Measurements from ENCODE around the gene RHBDL1.
"Not testable (repeated sequence)": the region's sequence is repeated elsewhere in the genome, so short reads cannot be mapped to it uniquely, and the experiment has no call there.

Gene RHBDL1

DNA sequence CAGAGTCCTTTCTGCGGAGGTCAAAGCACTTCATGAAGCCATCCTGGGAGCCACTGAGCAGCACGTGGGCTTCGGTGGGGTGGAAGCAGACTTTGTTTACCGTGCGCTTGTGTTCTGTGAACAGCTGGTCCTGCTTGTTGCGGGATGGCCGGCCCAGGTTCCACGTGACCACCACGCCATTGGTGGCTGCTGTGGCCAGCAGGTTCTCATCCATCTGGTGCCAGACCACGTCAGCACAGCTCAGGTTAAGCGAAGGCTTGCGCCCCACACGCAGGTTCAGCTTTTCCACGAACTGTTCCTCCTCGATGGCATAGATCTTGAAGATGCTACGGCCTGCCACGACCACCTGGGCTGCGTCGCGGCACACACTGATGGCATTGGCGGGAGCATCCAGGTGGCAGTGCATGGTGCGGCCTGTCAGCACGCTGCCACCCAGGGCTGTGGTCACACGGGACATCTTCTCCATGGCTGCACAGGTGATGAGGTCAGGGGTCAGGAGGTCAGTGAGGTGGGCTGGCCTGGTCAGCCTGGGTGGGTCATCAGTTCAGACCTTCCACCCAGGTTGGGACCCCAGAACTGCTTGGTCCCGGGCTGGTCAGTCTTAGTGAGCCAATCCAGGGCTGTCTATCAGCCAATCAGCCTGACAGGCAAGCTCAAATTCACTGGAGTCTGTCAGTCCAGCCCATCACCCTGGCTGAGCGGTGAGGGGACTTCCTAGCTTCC is 13.9 kb downstream of the RHBDL1 start:
- H3K36me3 ChIP-seq (ENCODE audit: control insufficient read depth, insufficient read depth, low read length): peaks cover 18% of the 10 kb centered on the region
- no peaks in the 10 kb centered on the region for H3K9me3 ChIP-seq (ENCODE audit: control insufficient read depth, insufficient read depth, low read length)
- peak overlapping the region; percentile 84 for H3K4me3 ChIP-seq (ENCODE audit: low read depth, low read length)
- peak overlapping the region; percentile 77 for H3K9ac ChIP-seq (ENCODE audit: low read depth, low read length)
- peaks cover 21% of the 10 kb centered on the region for H3K27me3 ChIP-seq (ENCODE audit: control insufficient read depth, insufficient read depth, low read length)
- no peaks in the 10 kb centered on the region for H3K4me1 ChIP-seq (ENCODE audit: control insufficient read depth, insufficient read depth, low read length)

DNA sequence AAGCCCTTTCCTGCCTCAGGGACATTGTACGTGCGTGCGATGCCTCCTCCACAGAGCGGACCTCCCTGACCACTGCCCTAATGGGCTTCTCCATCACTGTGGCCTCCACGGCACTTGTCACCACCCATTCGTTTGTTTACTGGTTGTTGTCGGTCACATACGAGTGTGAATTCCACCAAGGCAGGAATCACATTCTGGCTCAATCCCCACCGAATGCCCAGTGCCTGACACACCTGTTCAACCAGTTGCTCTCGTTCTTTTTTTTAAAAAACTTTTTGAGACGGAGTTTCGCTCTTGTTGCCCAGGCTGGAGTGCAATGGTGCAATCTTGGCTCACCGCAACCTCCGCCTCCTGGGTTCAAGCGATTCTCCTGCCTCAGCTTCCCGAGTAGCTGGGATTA is 15.8 kb downstream of the RHBDL1 start:
- not testable (repeated sequence) for H3K36me3 ChIP-seq (ENCODE audit: control insufficient read depth, insufficient read depth, low read length); H3K4me3 ChIP-seq (ENCODE audit: low read depth, low read length); H3K9me3 ChIP-seq (ENCODE audit: control insufficient read depth, insufficient read depth, low read length); H3K9ac ChIP-seq (ENCODE audit: low read depth, low read length); H3K4me1 ChIP-seq (ENCODE audit: control insufficient read depth, insufficient read depth, low read length)
- H3K27me3 ChIP-seq (ENCODE audit: control insufficient read depth, insufficient read depth, low read length): peaks cover 36% of the 10 kb centered on the region

DNA sequence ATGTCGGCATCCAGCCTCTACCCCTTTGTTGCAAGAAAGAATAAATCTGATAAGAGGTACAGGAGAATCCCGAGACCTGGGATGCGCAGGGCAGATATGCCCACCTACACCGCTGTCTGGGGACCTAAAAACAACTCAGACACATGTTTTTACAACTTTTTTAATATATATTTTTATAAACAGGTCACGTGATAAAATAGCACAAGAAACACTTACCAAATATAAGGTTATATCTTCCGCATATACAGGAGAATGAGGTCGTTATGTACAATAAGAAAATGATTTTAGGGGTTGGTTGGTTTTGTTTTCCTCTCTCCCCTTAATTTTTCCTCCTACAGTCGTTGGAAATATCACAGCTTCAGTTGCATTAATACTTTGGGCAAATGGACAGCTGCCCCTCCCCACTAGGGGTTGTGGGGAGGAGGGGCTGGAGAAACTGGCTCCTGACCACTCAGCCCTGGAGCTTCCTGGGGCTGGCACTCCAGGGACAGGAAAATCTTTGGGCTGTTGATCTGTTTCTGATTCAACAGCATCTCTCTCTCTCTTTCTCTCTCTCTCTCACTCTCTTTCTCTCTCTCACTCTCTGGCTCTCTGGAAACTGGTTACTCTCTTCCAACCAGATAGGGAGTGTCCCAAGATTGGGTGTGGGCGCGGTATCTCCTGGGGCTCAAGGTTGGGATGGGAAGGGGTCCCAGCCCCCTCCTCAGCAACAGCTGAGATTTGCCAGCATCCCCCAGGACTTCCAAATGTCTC is 17.1 kb downstream of the RHBDL1 start:
- Histone ChIP-seq H3K9ac (ENCODE audit: low read depth, low read length) (no peak overlapping the region), H3K36me3 (ENCODE audit: control insufficient read depth, insufficient read depth, low read length) (no peaks in the 10 kb centered on the region), H3K4me3 (ENCODE audit: low read depth, low read length) (no peak overlapping the region), H3K9me3 (ENCODE audit: control insufficient read depth, insufficient read depth, low read length) (no peaks in the 10 kb centered on the region), H3K4me1 (ENCODE audit: control insufficient read depth, insufficient read depth, low read length) (no peaks in the 10 kb centered on the region), H3K27me3 (ENCODE audit: control insufficient read depth, insufficient read depth, low read length) (peaks cover 38% of the 10 kb centered on the region)

DNA sequence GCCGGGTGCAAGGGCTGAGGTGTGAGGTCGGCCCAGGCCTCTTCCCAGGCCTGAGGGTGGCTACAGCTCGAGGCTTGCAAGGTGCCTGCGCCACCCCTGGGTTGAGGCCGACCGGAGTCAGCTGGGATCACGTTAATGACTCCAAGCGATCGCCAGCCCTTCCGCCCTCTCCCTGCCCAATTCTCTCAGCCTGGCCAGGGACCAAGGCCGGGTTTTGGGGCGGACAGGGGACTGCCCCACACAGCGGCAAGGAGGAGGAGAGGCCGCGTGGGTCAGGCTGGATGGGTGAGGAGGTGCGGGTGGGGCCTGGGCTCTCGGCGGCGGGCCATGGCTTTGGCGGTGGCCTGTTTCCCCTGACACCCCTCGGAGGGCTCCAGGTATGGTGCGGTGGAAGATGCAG is 17.9 kb downstream of the RHBDL1 start:
- Histone ChIP-seq H3K9me3 (ENCODE audit: control insufficient read depth, insufficient read depth, low read length) (no peaks in the 10 kb centered on the region), H3K4me1 (ENCODE audit: control insufficient read depth, insufficient read depth, low read length) (no peaks in the 10 kb centered on the region), H3K36me3 (ENCODE audit: control insufficient read depth, insufficient read depth, low read length) (no peaks in the 10 kb centered on the region), H3K9ac (ENCODE audit: low read depth, low read length) (no peak overlapping the region), H3K27me3 (ENCODE audit: control insufficient read depth, insufficient read depth, low read length) (peaks cover 41% of the 10 kb centered on the region), H3K4me3 (ENCODE audit: low read depth, low read length) (peak overlapping the region; percentile 71)

DNA sequence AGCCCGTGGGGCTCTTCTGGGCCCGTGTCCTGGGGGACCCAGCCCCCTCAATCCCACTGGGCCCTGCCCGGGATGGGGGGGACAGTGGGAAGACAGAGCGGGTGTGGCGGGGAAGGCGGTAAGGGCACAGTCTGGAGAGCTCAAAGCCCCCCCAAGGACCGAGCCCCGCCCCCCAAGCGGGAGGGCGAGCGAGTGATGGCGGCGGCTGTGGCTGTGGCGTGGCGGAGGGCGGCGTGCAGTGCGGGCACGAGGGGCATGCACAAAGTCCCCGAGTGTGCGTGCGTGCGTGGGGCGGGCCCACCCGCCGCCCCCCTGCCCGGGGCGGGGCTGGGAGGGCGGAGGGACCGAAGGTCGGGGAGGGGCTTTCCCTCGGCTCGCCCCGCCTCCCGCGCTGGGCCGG is 18.3 kb downstream of the RHBDL1 start:
- Histone ChIP-seq H3K4me1 (ENCODE audit: control insufficient read depth, insufficient read depth, low read length) (no peaks in the 10 kb centered on the region), H3K4me3 (ENCODE audit: low read depth, low read length) (peak overlapping the region; percentile 71), H3K36me3 (ENCODE audit: control insufficient read depth, insufficient read depth, low read length) (no peaks in the 10 kb centered on the region), H3K9ac (ENCODE audit: low read depth, low read length) (no peak overlapping the region), H3K9me3 (ENCODE audit: control insufficient read depth, insufficient read depth, low read length) (no peaks in the 10 kb centered on the region), H3K27me3 (ENCODE audit: control insufficient read depth, insufficient read depth, low read length) (peaks cover 43% of the 10 kb centered on the region)

DNA sequence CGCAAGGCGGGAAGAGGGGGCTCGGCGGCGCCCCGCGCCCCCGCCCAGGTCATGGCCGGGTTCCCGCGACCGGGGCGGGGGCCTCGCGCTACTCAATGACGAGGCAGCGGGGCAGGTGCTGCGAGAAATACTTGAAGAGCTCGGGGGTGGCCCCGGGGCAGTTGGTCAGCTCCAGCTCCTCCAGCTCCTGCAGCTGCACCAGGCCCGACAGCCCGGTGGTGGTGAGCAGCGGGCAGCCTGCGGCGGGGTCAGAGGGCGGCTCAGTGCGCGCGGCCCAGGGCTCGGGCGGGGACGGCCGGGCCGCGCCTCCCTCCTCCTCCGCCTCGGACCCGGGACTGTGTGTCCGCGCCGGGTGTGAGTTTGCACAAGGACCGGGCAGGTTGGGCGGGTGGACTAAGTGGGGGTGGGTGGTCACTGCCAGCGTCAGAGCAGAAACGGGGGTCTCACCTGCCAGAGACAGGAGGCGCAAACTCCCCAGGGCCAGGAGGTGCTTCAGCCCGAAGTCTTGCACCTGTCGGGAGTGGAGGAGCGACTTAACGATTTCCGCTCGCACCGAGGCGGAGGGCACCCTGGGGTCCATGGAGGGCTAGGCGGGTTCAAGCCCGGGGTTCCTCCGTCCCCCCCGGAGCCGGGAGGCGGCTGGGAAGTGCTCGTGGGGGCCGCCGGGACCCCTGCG is 18.9 kb downstream of the RHBDL1 start:
- Histone ChIP-seq H3K9me3 (ENCODE audit: control insufficient read depth, insufficient read depth, low read length) (no peaks in the 10 kb centered on the region), H3K27me3 (ENCODE audit: control insufficient read depth, insufficient read depth, low read length) (peaks cover 49% of the 10 kb centered on the region), H3K9ac (ENCODE audit: low read depth, low read length) (no peak overlapping the region), H3K36me3 (ENCODE audit: control insufficient read depth, insufficient read depth, low read length) (no peaks in the 10 kb centered on the region), H3K4me3 (ENCODE audit: low read depth, low read length) (peak overlapping the region; percentile 71), H3K4me1 (ENCODE audit: control insufficient read depth, insufficient read depth, low read length) (no peaks in the 10 kb centered on the region)

DNA sequence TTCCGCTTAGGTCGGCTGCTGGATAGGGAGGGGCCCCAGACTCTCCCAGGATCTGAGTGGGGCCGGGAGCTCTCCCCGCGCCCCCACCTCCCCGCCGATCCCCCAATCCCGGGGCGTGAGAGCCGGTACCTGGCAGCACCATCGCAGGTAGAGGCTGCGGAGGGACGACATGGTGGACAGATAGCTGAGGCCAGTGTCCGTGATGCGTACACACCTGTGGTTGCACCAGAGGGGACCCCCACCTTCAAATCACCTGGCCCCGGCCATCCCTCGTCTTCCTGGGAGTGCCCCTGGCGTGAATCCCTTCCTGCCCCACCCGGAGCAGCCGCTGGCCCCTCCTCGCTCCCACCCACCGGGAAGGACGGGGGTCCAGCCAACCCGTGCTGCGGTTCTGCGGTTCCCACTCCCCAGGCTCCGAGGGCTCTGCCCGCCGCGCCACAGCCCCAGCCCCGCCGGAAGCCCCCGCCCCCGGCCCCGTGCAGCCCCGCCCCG is 19.4 kb downstream of the RHBDL1 start:
- no peaks in the 10 kb centered on the region for H3K9me3 ChIP-seq (ENCODE audit: control insufficient read depth, insufficient read depth, low read length)
- peaks cover 51% of the 10 kb centered on the region for H3K27me3 ChIP-seq (ENCODE audit: control insufficient read depth, insufficient read depth, low read length)
- H3K4me1 ChIP-seq (ENCODE audit: control insufficient read depth, insufficient read depth, low read length): no peaks in the 10 kb centered on the region
- H3K4me3 ChIP-seq (ENCODE audit: low read depth, low read length): peak overlapping the region; percentile 71
- no peak overlapping the region for H3K9ac ChIP-seq (ENCODE audit: low read depth, low read length)
- no peaks in the 10 kb centered on the region for H3K36me3 ChIP-seq (ENCODE audit: control insufficient read depth, insufficient read depth, low read length)

DNA sequence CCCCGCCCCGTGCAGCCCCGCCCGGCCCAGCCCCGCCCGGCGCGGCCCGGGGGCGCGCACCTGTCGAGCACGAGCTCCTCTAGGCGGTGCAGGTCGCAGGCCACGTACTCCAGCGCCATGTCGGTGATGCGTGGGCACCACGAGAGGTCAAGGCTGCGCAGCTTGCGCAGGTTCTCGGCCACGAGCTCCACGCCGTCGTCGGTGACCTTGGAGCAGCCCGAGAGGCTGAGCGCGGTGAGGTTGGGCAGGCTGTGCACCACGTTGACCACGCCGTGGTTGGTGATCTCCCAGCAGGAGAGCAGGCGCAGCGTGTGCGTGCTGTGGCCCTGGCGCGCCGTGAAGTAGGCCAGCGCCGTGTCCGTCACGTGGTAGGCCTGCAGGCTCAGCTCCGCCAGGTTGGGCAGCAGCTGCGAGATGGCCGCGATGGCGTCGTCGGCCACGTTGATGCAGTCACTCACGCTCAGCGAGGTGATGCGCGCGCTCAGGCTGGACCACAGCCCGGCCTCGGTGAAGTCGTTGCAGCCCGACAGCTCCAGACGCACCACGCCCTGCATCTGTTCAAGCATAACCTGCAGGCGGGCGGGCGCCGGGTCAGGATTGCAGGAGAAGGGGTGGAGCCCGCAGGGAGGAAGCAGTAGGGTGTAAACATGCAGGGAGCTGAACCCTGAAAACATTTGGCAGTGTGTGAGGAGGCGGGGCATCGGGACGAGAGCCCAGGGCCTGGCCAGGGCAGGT is 20.1 kb downstream of the RHBDL1 start:
- Histone ChIP-seq H3K4me1 (ENCODE audit: control insufficient read depth, insufficient read depth, low read length) (no peaks in the 10 kb centered on the region), H3K9me3 (ENCODE audit: control insufficient read depth, insufficient read depth, low read length) (no peaks in the 10 kb centered on the region), H3K4me3 (ENCODE audit: low read depth, low read length) (peak overlapping the region; percentile 83), H3K27me3 (ENCODE audit: control insufficient read depth, insufficient read depth, low read length) (peaks cover 55% of the 10 kb centered on the region), H3K9ac (ENCODE audit: low read depth, low read length) (peak overlapping the region; percentile 67), H3K36me3 (ENCODE audit: control insufficient read depth, insufficient read depth, low read length) (no peaks in the 10 kb centered on the region)

DNA sequence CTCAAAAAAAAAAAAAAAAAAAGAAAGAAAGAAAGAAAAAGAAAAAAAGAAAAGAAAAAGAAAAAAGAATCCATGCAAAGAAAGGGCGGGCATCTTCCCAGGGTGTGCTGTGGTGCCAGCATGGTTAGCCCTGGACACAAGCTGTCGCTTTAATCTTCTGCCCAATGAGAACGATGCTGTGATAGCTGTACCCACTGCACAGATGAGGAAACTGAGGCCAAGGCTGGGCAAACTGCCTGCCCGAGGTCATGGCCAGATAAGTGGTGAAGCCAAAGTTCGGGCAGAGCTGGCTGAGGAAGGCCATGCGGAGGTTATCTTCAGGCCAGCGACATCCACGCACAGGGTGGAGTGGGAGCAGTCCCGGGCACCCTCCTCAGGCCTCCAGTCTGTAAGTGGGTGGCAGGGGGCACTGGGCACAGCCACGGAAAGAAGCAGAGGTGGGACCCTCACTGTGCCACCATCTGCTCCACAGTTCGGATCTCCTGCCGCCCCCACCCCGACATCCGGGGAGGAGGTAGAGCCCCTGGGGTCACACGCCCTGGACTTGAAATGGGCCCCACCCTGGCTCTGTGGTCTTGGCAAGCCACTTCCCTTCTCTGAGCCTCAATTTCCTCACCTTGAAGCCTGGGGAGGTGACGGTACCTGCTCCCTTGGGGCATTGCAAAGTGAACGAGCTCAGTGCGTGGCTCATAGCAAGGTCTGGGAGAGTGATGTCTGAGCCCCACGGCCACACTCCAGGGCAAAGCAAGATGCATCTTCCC is 23.6 kb downstream of the RHBDL1 start:
- no peak overlapping the region for H3K4me3 ChIP-seq (ENCODE audit: low read depth, low read length)
- H3K27me3 ChIP-seq (ENCODE audit: control insufficient read depth, insufficient read depth, low read length): peaks cover 68% of the 10 kb centered on the region
- no peak overlapping the region for H3K9ac ChIP-seq (ENCODE audit: low read depth, low read length)
- H3K9me3 ChIP-seq (ENCODE audit: control insufficient read depth, insufficient read depth, low read length): no peaks in the 10 kb centered on the region
- H3K36me3 ChIP-seq (ENCODE audit: control insufficient read depth, insufficient read depth, low read length): no peaks in the 10 kb centered on the region
- H3K4me1 ChIP-seq (ENCODE audit: control insufficient read depth, insufficient read depth, low read length): no peaks in the 10 kb centered on the region

DNA sequence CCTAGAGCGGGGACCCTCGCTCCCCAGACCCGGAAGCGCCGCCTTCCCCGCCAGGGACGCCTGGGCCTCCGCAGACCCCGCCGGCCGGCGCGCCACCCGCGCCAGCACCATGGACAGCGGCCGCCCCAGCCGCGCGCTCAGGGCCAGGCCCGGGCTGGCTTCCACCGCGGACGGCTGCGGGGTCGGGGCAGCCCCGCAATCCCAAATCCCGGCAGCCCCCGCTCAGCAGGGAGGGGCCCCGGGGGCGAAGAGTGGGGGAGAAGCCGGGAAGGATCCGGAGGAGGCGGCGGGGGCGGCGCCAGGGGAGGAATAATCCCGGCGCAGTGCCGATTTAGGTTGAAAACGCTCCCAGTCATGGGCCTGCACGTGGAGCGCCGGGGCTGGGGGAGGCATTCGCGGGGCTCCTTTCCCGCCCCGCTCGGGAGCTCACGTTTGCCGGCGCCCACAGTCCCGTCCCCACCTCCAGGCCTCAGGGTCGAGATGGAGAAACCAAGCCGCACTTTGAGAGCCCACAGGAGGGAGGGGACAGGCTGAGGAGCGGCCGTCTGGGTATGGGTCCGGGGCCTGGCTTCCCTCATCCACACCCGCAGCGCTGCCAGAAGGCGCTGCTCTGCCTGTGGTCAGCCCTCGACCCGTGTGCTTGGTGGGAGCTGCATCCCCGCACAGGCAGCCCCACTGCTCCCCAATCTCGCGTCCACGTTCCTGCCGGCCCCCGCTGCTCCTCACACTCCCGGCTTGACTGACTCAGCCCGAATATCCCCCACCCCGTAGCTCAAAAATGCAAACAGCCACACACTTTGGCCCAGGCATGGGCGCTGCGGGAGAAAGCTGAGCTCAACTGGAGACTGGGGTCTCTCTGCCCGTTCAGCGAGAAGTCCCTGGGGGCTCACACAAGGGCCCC is 25.5 kb downstream of the RHBDL1 start:
- H3K9ac ChIP-seq (ENCODE audit: low read depth, low read length): no peak overlapping the region
- peaks cover 63% of the 10 kb centered on the region for H3K27me3 ChIP-seq (ENCODE audit: control insufficient read depth, insufficient read depth, low read length)
- no peaks in the 10 kb centered on the region for H3K9me3 ChIP-seq (ENCODE audit: control insufficient read depth, insufficient read depth, low read length)
- no peaks in the 10 kb centered on the region for H3K4me1 ChIP-seq (ENCODE audit: control insufficient read depth, insufficient read depth, low read length)
- no peaks in the 10 kb centered on the region for H3K36me3 ChIP-seq (ENCODE audit: control insufficient read depth, insufficient read depth, low read length)
- peak overlapping the region; percentile 13 for H3K4me3 ChIP-seq (ENCODE audit: low read depth, low read length)
